CD14-positive monocyte (primary cell): ENCODE measurements around the gene ANKRD2. TPM values are rescaled to one million over a fixed set of nuclear protein-coding genes. Genes with fewer than 3 reads are reported as not detected.

ENCODE experiments used
- DNase-seq, 3 donors: peaks; one replicate each; pipeline ENCODE4 v3.0.0-alpha.2; 2011 to 2022
- H2AFZ ChIP-seq: 2 replicates; pipeline ENCODE4 v1.6.0; 2012; ENCODE audit warnings: mild to moderate bottlenecking, low read depth, low read length, inconsistent platforms; ENCODE audit not compliant: insufficient read depth, poor library complexity, severe bottlenecking
- H3K27ac ChIP-seq, 2 donors: 1 replicate in 1 of 2; 2 replicates in 1 of 2; pipeline ENCODE4 v1.5.1; 2012 to 2013; ENCODE audit warnings: low read length in 2 of 2, control low read depth in 1 of 2, inconsistent platforms in 1 of 2, low read depth in 1 of 2, mild to moderate bottlenecking in 1 of 2
- H3K27me3 ChIP-seq, 2 donors: one replicate each; pipeline versions ENCODE4 v1.6.0 to v1.6.1; 2011 to 2013; ENCODE audit warnings: low read length in 2 of 2; ENCODE audit not compliant: control insufficient read depth in 2 of 2, insufficient read depth in 2 of 2
- H3K36me3 ChIP-seq, 2 donors: replicated peaks in 1 of 2; 1 replicate in 1 of 2; 2 replicates in 1 of 2; pipeline versions ENCODE4 v1.5.1 to v1.6.1; 2012 to 2013; ENCODE audit warnings: low read length in 2 of 2, control low read depth in 1 of 2, inconsistent platforms in 1 of 2, mild to moderate bottlenecking in 1 of 2; ENCODE audit not compliant: insufficient read depth in 2 of 2, control insufficient read depth in 1 of 2
- H3K4me1 ChIP-seq, 2 donors: 1 replicate in 1 of 2; 2 replicates in 1 of 2; pipeline versions ENCODE4 v1.5.1 to v1.6.1; 2012 to 2013; ENCODE audit warnings: low read length in 2 of 2, control low read depth in 1 of 2, inconsistent platforms in 1 of 2, mild to moderate bottlenecking in 1 of 2, moderate library complexity in 1 of 2; ENCODE audit not compliant: insufficient read depth in 2 of 2, control insufficient read depth in 1 of 2
- H3K4me2 ChIP-seq: replicated peaks from 2 replicates; pipeline ENCODE3; 2012; ENCODE audit warnings: low read length, moderate library complexity, mild to moderate bottlenecking; ENCODE audit not compliant: poor library complexity, severe bottlenecking; ENCODE audit errors: extremely low read depth
- H3K4me3 ChIP-seq, 3 experiments: fragments of 200-600 bp in 1 of 3; sonication (generic) in 1 of 3; replicated peaks in 1 of 3; 1 replicate in 2 of 3; 2 replicates in 1 of 3; pipeline ENCODE4 v1.5.1; 2011 to 2013; ENCODE audit warnings: low read length in 3 of 3, mild to moderate bottlenecking in 3 of 3, control low read depth in 2 of 3, low read depth in 2 of 3, inconsistent platforms in 1 of 3, moderate library complexity in 1 of 3
- H3K79me2 ChIP-seq: 2 replicates; pipeline ENCODE4 v1.6.0; 2012; ENCODE audit warnings: mild to moderate bottlenecking, control low read depth, inconsistent platforms, low read length, moderate library complexity; ENCODE audit not compliant: insufficient read depth
- H3K9ac ChIP-seq: 2 replicates; pipeline ENCODE4 v1.6.0; 2017; ENCODE audit warnings: low read length, mild to moderate bottlenecking; ENCODE audit not compliant: insufficient read depth, poor library complexity, severe bottlenecking
- H3K9me3 ChIP-seq, 2 donors: replicated peaks in 1 of 2; 1 replicate in 1 of 2; 2 replicates in 1 of 2; pipeline versions ENCODE4 v1.5.1 to v1.6.1; 2012 to 2013; ENCODE audit warnings: low read length in 2 of 2, control low read depth in 1 of 2; ENCODE audit not compliant: control insufficient read depth in 1 of 2, insufficient read depth in 1 of 2
- H4K20me1 ChIP-seq: 2 replicates; pipeline ENCODE4 v1.6.0; 2012; ENCODE audit warnings: mild to moderate bottlenecking, low read length, control low read depth, moderate library complexity; ENCODE audit not compliant: insufficient read depth
- H3K27ac Mint-ChIP-seq, 7 donors: one replicate each; pipeline ENCODE4 v1.8.0; 2020; ENCODE audit warnings: mild to moderate bottlenecking in 7 of 7, mixed read lengths in 7 of 7, moderate library complexity in 6 of 7, inconsistent platforms in 2 of 7
- H3K27me3 Mint-ChIP-seq, 3 donors: one replicate each; pipeline ENCODE4 v1.8.0; 2021 to 2022; ENCODE audit warnings: low read depth in 3 of 3, mild to moderate bottlenecking in 3 of 3, mixed read lengths in 3 of 3, moderate library complexity in 3 of 3, inconsistent platforms in 1 of 3
- H3K36me3 Mint-ChIP-seq, 2 donors: one replicate each; pipeline ENCODE4 v1.8.0; 2020; ENCODE audit warnings: mixed read lengths in 2 of 2, inconsistent platforms in 1 of 2, mild to moderate bottlenecking in 1 of 2
- H3K4me1 Mint-ChIP-seq: one replicate; pipeline ENCODE4 v1.8.0; 2020; ENCODE audit warnings: mild to moderate bottlenecking, mixed read lengths
- H3K4me3 Mint-ChIP-seq, 2 donors: one replicate each; pipeline ENCODE4 v1.8.0; 2020; ENCODE audit warnings: mild to moderate bottlenecking in 2 of 2, mixed read lengths in 2 of 2, moderate library complexity in 1 of 2
- H3K9me3 Mint-ChIP-seq, 7 donors: one replicate each; pipeline ENCODE4 v1.8.0; 2020 to 2022; ENCODE audit warnings: mixed read lengths in 7 of 7, mild to moderate bottlenecking in 6 of 7, moderate library complexity in 6 of 7, inconsistent platforms in 2 of 7
- CTCF ChIP-seq: fragments of 200-600 bp; IDR thresholded peaks from one replicate; pipeline ENCODE4 v1.8.0; 2022; ENCODE audit warnings: antibody characterized with exemption, mild to moderate bottlenecking
- WGBS: methylation state at CpG from one replicate; pipeline ENCODE4 v1.1.5; 2013; ENCODE audit warnings: missing lambda C conversion rate; ENCODE audit not compliant: insufficient coverage; 5-methylcytosine and 5-hydroxymethylcytosine counted together
- intact Hi-C, 2 donors: fragments of 100-400 bp; cut with micrococcal nuclease; formaldehyde crosslinking; loops; one replicate each; pipeline versions ENCODE4 v1.15.0 to v1.15.1; 2023
- polyA plus RNA-seq, 3 donors: library from polyadenylated mRNA; depleted of rRNA in 1 of 3; unstranded in 2 of 3; stranded (reverse) in 1 of 3; fragments of 300-500 nt in 2 of 3; fragments of >200 nt in 1 of 3; fragmentation: Illumina TruSeq in 2 of 3; gene quantifications; 1 replicate in 2 of 3; 2 replicates in 1 of 3; pipeline ENCODE4 v1.2.3, GENCODE V29; 2012 to 2021

ANKRD2 gene
- polyA plus RNA-seq, 3 donors, result not detected

GRCh38 chr10:97532935-97533671, 39.5 kb upstream of the ANKRD2 start:
- Mint-ChIP-seq H3K27me3 (no peaks in the 10 kb centered on the region), H3K27ac (no peak overlapping the region), H3K9me3 (peaks cover 0 to 5% (median 0%) of the 10 kb centered on the region in 7 donors), H3K4me1 (peaks cover 1% of the 10 kb centered on the region), H3K4me3 (no peak overlapping the region), H3K36me3 (peaks cover 5 to 7% of the 10 kb centered on the region in 2 donors)
- H3K4me3 ChIP-seq, result no peak overlapping the region
- peaks cover 0 to 4% of the 10 kb centered on the region in 2 donors for H3K36me3 ChIP-seq
- H3K27ac ChIP-seq, result no peak overlapping the region
- H3K9me3 ChIP-seq, result no peaks in the 10 kb centered on the region
- no peak overlapping the region for H2AFZ ChIP-seq
- H3K27me3 ChIP-seq, result no peaks in the 10 kb centered on the region
- no peak for DNase-seq
- 70% methylated on average over 4 of the region's 12 CpGs for WGBS
- intact Hi-C loops, result no loop called here
- H4K20me1 ChIP-seq, result peaks cover 33% of the 10 kb centered on the region
- no peaks in the 10 kb centered on the region for H3K79me2 ChIP-seq
- no peak overlapping the region for H3K4me2 ChIP-seq
- no peak for TF ChIP-seq CTCF
- H3K4me1 ChIP-seq, result no peaks in the 10 kb centered on the region
- H3K9ac ChIP-seq, result no peak overlapping the region

- H3K4me1 ChIP-seq, result no peaks in the 10 kb centered on the region
- H3K9me3 ChIP-seq, result no peaks in the 10 kb centered on the region
- no peak overlapping the region for H3K4me3 Mint-ChIP-seq
- peaks cover 5 to 11% of the 10 kb centered on the region in 2 donors for H3K36me3 Mint-ChIP-seq
- no peak overlapping the region for H3K4me2 ChIP-seq
- peaks cover 0 to 4% of the 10 kb centered on the region in 2 donors for H3K36me3 ChIP-seq
- 100% methylated on average over 3 of the region's 6 CpGs for WGBS
- peaks cover 33% of the 10 kb centered on the region for H4K20me1 ChIP-seq
- intact Hi-C loops, result no loop called here
- no peaks in the 10 kb centered on the region for H3K79me2 ChIP-seq
- H2AFZ ChIP-seq, result no peak overlapping the region
- TF ChIP-seq CTCF, result no peak
- no peak for DNase-seq
- peaks cover 1% of the 10 kb centered on the region for H3K4me1 Mint-ChIP-seq
- no peak overlapping the region for H3K27ac ChIP-seq
- no peaks in the 10 kb centered on the region for H3K27me3 Mint-ChIP-seq
- H3K9ac ChIP-seq, result no peak overlapping the region
- no peaks in the 10 kb centered on the region for H3K27me3 ChIP-seq
- H3K4me3 ChIP-seq, result no peak overlapping the region
- peaks cover 0 to 4% (median 0%) of the 10 kb centered on the region in 7 donors for H3K9me3 Mint-ChIP-seq
- H3K27ac Mint-ChIP-seq, result peak overlapping the region in 1 of 7 donors; percentile 19
Measured at GRCh38 chr10:97533888-97534287, 38.7 kb upstream of the ANKRD2 start.
